CD14-positive monocyte (primary cell): ENCODE measurements around the gene FAM20C. TPM values are rescaled to one million over a fixed set of nuclear protein-coding genes. Genes with fewer than 3 reads are reported as not detected.

Experiments
- DNase-seq, 3 donors: peaks; one replicate each; pipeline ENCODE4 v3.0.0-alpha.2; 2011 to 2022
- H2AFZ ChIP-seq: 2 replicates; pipeline ENCODE4 v1.6.0; 2012; ENCODE audit warnings: mild to moderate bottlenecking, low read depth, low read length, inconsistent platforms; ENCODE audit not compliant: insufficient read depth, poor library complexity, severe bottlenecking
- H3K27ac ChIP-seq, 2 donors: 1 replicate in 1 of 2; 2 replicates in 1 of 2; pipeline ENCODE4 v1.5.1; 2012 to 2013; ENCODE audit warnings: low read length in 2 of 2, control low read depth in 1 of 2, inconsistent platforms in 1 of 2, low read depth in 1 of 2, mild to moderate bottlenecking in 1 of 2
- H3K27me3 ChIP-seq, 2 donors: one replicate each; pipeline versions ENCODE4 v1.6.0 to v1.6.1; 2011 to 2013; ENCODE audit warnings: low read length in 2 of 2; ENCODE audit not compliant: control insufficient read depth in 2 of 2, insufficient read depth in 2 of 2
- H3K36me3 ChIP-seq, 2 donors: replicated peaks in 1 of 2; 1 replicate in 1 of 2; 2 replicates in 1 of 2; pipeline versions ENCODE4 v1.5.1 to v1.6.1; 2012 to 2013; ENCODE audit warnings: low read length in 2 of 2, control low read depth in 1 of 2, inconsistent platforms in 1 of 2, mild to moderate bottlenecking in 1 of 2; ENCODE audit not compliant: insufficient read depth in 2 of 2, control insufficient read depth in 1 of 2
- H3K4me1 ChIP-seq, 2 donors: 1 replicate in 1 of 2; 2 replicates in 1 of 2; pipeline versions ENCODE4 v1.5.1 to v1.6.1; 2012 to 2013; ENCODE audit warnings: low read length in 2 of 2, control low read depth in 1 of 2, inconsistent platforms in 1 of 2, mild to moderate bottlenecking in 1 of 2, moderate library complexity in 1 of 2; ENCODE audit not compliant: insufficient read depth in 2 of 2, control insufficient read depth in 1 of 2
- H3K4me2 ChIP-seq: replicated peaks from 2 replicates; pipeline ENCODE3; 2012; ENCODE audit warnings: low read length, moderate library complexity, mild to moderate bottlenecking; ENCODE audit not compliant: poor library complexity, severe bottlenecking; ENCODE audit errors: extremely low read depth
- H3K4me3 ChIP-seq, 3 experiments: fragments of 200-600 bp in 1 of 3; sonication (generic) in 1 of 3; replicated peaks in 1 of 3; 1 replicate in 2 of 3; 2 replicates in 1 of 3; pipeline ENCODE4 v1.5.1; 2011 to 2013; ENCODE audit warnings: low read length in 3 of 3, mild to moderate bottlenecking in 3 of 3, control low read depth in 2 of 3, low read depth in 2 of 3, inconsistent platforms in 1 of 3, moderate library complexity in 1 of 3
- H3K79me2 ChIP-seq: 2 replicates; pipeline ENCODE4 v1.6.0; 2012; ENCODE audit warnings: mild to moderate bottlenecking, control low read depth, inconsistent platforms, low read length, moderate library complexity; ENCODE audit not compliant: insufficient read depth
- H3K9ac ChIP-seq: 2 replicates; pipeline ENCODE4 v1.6.0; 2017; ENCODE audit warnings: low read length, mild to moderate bottlenecking; ENCODE audit not compliant: insufficient read depth, poor library complexity, severe bottlenecking
- H3K9me3 ChIP-seq, 2 donors: replicated peaks in 1 of 2; 1 replicate in 1 of 2; 2 replicates in 1 of 2; pipeline versions ENCODE4 v1.5.1 to v1.6.1; 2012 to 2013; ENCODE audit warnings: low read length in 2 of 2, control low read depth in 1 of 2; ENCODE audit not compliant: control insufficient read depth in 1 of 2, insufficient read depth in 1 of 2
- H4K20me1 ChIP-seq: 2 replicates; pipeline ENCODE4 v1.6.0; 2012; ENCODE audit warnings: mild to moderate bottlenecking, low read length, control low read depth, moderate library complexity; ENCODE audit not compliant: insufficient read depth
- H3K27ac Mint-ChIP-seq, 7 donors: one replicate each; pipeline ENCODE4 v1.8.0; 2020; ENCODE audit warnings: mild to moderate bottlenecking in 7 of 7, mixed read lengths in 7 of 7, moderate library complexity in 6 of 7, inconsistent platforms in 2 of 7
- H3K27me3 Mint-ChIP-seq, 3 donors: one replicate each; pipeline ENCODE4 v1.8.0; 2021 to 2022; ENCODE audit warnings: low read depth in 3 of 3, mild to moderate bottlenecking in 3 of 3, mixed read lengths in 3 of 3, moderate library complexity in 3 of 3, inconsistent platforms in 1 of 3
- H3K36me3 Mint-ChIP-seq, 2 donors: one replicate each; pipeline ENCODE4 v1.8.0; 2020; ENCODE audit warnings: mixed read lengths in 2 of 2, inconsistent platforms in 1 of 2, mild to moderate bottlenecking in 1 of 2
- H3K4me1 Mint-ChIP-seq: one replicate; pipeline ENCODE4 v1.8.0; 2020; ENCODE audit warnings: mild to moderate bottlenecking, mixed read lengths
- H3K4me3 Mint-ChIP-seq, 2 donors: one replicate each; pipeline ENCODE4 v1.8.0; 2020; ENCODE audit warnings: mild to moderate bottlenecking in 2 of 2, mixed read lengths in 2 of 2, moderate library complexity in 1 of 2
- H3K9me3 Mint-ChIP-seq, 7 donors: one replicate each; pipeline ENCODE4 v1.8.0; 2020 to 2022; ENCODE audit warnings: mixed read lengths in 7 of 7, mild to moderate bottlenecking in 6 of 7, moderate library complexity in 6 of 7, inconsistent platforms in 2 of 7
- CTCF ChIP-seq: fragments of 200-600 bp; IDR thresholded peaks from one replicate; pipeline ENCODE4 v1.8.0; 2022; ENCODE audit warnings: antibody characterized with exemption, mild to moderate bottlenecking
- WGBS: methylation state at CpG from one replicate; pipeline ENCODE4 v1.1.5; 2013; ENCODE audit warnings: missing lambda C conversion rate; ENCODE audit not compliant: insufficient coverage; 5-methylcytosine and 5-hydroxymethylcytosine counted together
- intact Hi-C, 2 donors: fragments of 100-400 bp; cut with micrococcal nuclease; formaldehyde crosslinking; loops; one replicate each; pipeline versions ENCODE4 v1.15.0 to v1.15.1; 2023
- polyA plus RNA-seq, 3 donors: library from polyadenylated mRNA; depleted of rRNA in 1 of 3; unstranded in 2 of 3; stranded (reverse) in 1 of 3; fragments of 300-500 nt in 2 of 3; fragments of >200 nt in 1 of 3; fragmentation: Illumina TruSeq in 2 of 3; gene quantifications; 1 replicate in 2 of 3; 2 replicates in 1 of 3; pipeline ENCODE4 v1.2.3, GENCODE V29; 2012 to 2021

FAM20C gene
- polyA plus RNA-seq, 3 donors = 1.2 to 32.2 (median 1.5) TPM

DNA sequence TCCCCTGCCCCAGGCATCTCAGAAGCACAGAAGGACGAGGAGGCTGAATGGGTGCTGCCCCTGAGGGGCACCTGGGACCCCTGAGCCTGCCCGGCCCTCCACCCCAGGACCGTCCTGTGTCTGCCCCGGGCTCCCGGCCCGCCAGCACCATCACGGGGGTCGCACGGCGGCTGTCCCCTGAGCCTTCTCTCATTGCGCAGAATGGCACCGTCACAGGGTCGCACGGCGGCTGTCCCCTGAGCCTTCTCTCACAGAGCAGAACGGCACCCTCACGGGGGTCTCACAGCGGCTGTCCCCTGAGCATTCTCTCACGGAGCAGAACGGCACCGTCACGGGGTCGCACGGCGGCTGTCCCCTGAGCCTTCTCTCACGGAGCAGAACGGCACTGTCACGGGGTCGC lies 31.5 kb downstream of the FAM20C start:
- H3K36me3 Mint-ChIP-seq = peaks cover 26 to 37% of the 10 kb centered on the region in 2 donors
- peaks cover 0 to 2% (median 0%) of the 10 kb centered on the region in 3 donors for H3K27me3 Mint-ChIP-seq
- peaks cover 12 to 44% of the 10 kb centered on the region in 2 donors for H3K36me3 ChIP-seq
- no peaks in the 10 kb centered on the region for H3K4me1 Mint-ChIP-seq
- H3K79me2 ChIP-seq = no peaks in the 10 kb centered on the region
- WGBS = 98% methylated on average over 28 of the region's 29 CpGs
- DNase-seq = no peak
- H3K4me1 ChIP-seq = no peaks in the 10 kb centered on the region
- H3K9ac ChIP-seq = no peak overlapping the region
- intact Hi-C loops = no loop called here
- no peak overlapping the region for H3K27ac Mint-ChIP-seq
- no peak overlapping the region for H3K27ac ChIP-seq
- peaks cover 0 to 5% (median 0%) of the 10 kb centered on the region in 7 donors for H3K9me3 Mint-ChIP-seq
- peaks cover 72% of the 10 kb centered on the region for H4K20me1 ChIP-seq
- no peaks in the 10 kb centered on the region for H3K9me3 ChIP-seq
- no peak for TF ChIP-seq CTCF
- H3K4me3 ChIP-seq = no peak overlapping the region
- H2AFZ ChIP-seq = no peak overlapping the region
- no peak overlapping the region for H3K4me2 ChIP-seq
- H3K4me3 Mint-ChIP-seq = no peak overlapping the region
- H3K27me3 ChIP-seq = no peaks in the 10 kb centered on the region

GRCh38 chr7:226281-226895 lies 34.0 kb downstream of the FAM20C start:
- 92% methylated on average over 23 of the region's 23 CpGs for WGBS
- peaks cover 72% of the 10 kb centered on the region for H4K20me1 ChIP-seq

More at GRCh38 chr7:226281-226895, 34.0 kb downstream of the FAM20C start:
- Mint-ChIP-seq H3K9me3 (peaks cover 0 to 5% (median 0%) of the 10 kb centered on the region in 7 donors), H3K27me3 (peaks cover 0 to 2% (median 0%) of the 10 kb centered on the region in 3 donors), H3K4me1 (no peaks in the 10 kb centered on the region), H3K36me3 (peaks cover 26 to 32% of the 10 kb centered on the region in 2 donors), H3K27ac (no peak overlapping the region), H3K4me3 (no peak overlapping the region)
- Histone ChIP-seq H3K4me2 (no peak overlapping the region), H3K9me3 (no peaks in the 10 kb centered on the region), H3K9ac (no peak overlapping the region), H3K4me1 (no peaks in the 10 kb centered on the region), H3K79me2 (peaks cover 4% of the 10 kb centered on the region), H3K27me3 (no peaks in the 10 kb centered on the region), H3K4me3 (no peak overlapping the region), H3K36me3 (peaks cover 9 to 42% of the 10 kb centered on the region in 2 donors), H3K27ac (no peak overlapping the region), H2AFZ (no peak overlapping the region)
- intact Hi-C loops = no loop called here
- no peak for TF ChIP-seq CTCF
- DNase-seq = no peak
